NCI-H187 treated with DMSO at 0.1 percent for 48 hours (cell line): ENCODE results near the gene PRRT2.
"Not testable (repeated sequence)": the region's sequence is repeated elsewhere in the genome, so short reads cannot be mapped to it uniquely, and the experiment has no call there.

Experiments used
- DNase-seq: peaks from one replicate; lab custom pipeline; 2025; lab: John Stamatoyannopoulos, UW

The PRRT2 gene

DNA sequence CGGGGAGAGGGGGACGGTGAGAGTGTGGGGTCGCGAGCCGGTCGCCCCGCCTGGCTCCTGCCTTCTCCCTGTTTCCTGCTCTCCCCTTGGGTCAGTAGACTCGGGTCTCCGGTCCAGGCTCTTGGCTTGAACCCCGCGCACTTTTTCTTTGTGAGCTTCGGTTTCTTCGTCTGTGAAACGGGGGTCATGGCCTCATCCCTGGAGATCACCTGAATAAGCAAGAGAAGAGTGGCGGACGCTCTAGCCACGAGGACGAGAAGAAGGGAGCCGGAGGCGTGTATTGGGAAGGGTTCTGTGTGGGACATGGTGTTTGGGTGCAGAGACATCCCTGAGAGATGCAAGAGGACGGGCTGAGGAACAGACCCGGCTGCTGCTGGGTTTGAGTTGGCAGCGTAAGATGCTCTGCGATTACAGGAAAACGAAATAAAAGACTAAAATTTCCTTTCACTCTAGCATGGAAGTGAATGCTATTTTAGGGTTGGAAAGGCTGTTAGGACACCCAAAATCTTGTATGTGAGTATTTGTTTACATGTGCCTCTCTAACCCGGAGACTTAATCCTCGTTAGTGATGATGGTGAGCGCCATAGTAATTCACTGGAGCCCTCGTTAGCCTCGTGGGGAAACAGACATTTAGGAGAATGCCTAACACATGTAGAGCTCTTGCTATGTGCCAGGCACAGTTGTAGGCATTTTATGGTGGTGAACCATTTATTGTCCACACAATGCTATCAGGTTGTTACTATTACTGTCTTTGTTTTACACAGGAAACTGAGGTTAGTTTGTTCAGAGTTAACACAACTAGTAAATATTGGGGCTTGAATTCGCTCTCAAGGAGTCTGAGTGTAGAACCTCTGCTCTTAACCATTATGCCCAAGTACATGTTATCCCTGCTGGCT is 20.8 kb upstream of the PRRT2 start:
- no peak for DNase-seq

DNA sequence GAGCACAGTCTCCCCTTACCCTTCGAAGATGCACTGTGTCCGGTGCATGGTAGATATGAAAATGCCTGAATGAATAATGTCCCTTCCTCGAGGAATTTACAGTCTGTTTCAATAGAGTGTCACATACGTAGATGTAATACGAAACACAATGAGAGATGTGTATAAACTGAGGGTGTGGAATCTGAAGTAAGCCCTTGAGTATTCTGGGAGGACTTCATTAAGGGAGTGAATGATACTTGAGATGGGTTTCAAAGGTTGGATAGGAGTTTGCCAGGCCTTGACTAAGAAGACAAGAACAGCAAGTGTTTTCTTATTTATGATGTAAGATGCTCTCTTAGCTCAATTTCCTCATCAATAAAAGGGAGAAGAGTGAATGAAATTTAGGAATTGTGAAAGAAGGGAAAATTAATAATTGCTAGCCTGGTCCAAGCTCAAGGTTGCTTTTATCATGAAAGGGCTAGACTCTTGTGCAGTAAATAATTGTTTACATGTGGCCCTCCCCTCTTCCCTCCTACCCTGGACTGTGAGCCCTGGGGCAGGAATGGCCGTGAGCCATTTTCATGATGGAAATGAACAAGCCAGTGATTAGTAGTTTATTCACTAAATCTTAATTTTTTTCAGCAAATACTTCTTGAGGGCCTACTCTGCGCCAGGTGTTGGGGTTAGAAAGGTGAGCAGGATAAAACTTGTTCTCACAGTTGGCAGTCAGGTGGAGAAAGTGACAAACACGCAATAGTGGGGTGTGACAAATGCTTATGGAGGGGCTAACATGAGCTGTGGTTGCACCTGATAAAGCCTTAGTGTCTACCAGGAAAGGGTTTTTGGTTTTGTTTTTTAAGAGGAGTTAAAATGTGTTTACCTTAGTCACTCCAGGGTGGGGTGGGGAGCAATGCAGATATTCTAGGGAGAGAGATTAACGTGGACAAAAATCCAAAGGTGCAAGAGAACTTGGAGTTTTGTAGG is 19.9 kb upstream of the PRRT2 start:
- DNase-seq = no peak

GRCh38 chr16:29793153-29793552 is 18.8 kb upstream of the PRRT2 start:
- not testable (repeated sequence) for DNase-seq

GRCh38 chr16:29794231-29794710 is 17.7 kb upstream of the PRRT2 start:
- no peak for DNase-seq

DNA sequence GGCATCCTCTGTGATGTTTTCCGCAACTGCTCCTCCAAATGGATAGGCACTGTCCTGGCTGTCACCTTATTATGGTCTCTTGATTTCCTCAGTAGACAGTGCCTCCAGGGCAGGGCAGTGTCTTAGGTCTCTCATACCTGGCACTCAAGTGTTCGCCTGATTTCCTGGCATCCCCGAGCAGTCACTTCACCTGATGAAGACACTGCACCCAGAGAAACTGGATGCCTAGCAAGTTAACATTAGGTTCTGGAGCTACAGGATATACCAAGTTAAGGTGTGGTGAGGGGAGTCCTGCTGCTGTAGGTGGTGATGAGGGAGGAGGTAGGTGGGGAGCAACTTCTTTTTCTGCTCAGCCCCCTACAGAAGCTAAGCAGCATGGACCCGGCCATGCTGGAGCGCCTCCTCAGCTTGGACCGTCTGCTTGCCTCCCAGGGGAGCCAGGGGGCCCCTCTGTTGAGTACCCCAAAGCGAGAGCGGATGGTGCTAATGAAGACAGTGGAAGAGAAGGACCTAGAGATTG is 9.5 kb upstream of the PRRT2 start:
- DNase-seq = no peak

- no peak for DNase-seq
Observed at GRCh38 chr16:29804020-29804419, 8.0 kb upstream of the PRRT2 start.

GRCh38 chr16:29804455-29805231 is 7.3 kb upstream of the PRRT2 start:
- DNase-seq = no peak

- DNase-seq = no peak
Observed at GRCh38 chr16:29805232-29806098, 6.5 kb upstream of the PRRT2 start.

DNA sequence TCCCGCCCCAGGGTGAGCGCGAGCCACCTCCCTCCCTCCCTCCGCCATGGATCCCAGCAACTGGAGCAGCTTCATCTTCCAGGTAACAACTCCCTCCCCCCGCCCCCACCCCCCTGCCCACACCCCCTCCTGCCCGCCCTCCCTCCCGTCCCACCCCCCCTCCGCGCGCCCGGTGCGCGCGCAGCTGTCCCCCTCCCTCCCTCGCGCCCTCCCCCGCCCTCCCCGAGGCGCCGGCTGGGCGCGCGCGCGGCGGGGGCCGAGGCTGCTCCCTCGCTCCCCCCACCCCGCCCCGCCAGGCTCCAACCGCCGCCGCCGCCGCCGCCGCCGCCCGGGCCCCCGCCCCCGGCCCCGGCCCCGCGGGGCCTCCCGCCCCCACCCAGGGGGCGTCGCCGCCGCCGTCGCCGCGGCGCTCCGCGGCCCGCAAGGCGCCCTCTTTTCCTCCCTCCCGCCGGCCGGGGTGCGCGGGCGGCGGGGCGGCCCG is 5.9 kb upstream of the PRRT2 start, which contains the start of gene MAZ:
Gene MAZ (plus strand): TSS at position 431 of the 481 bp plus-strand sequence. CDS start 173 bp downstream, outside the sequence.
- no peak for DNase-seq

- DNase-seq = no peak
Observed at GRCh38 chr16:29806641-29807425, 5.2 kb upstream of the PRRT2 start.

DNA sequence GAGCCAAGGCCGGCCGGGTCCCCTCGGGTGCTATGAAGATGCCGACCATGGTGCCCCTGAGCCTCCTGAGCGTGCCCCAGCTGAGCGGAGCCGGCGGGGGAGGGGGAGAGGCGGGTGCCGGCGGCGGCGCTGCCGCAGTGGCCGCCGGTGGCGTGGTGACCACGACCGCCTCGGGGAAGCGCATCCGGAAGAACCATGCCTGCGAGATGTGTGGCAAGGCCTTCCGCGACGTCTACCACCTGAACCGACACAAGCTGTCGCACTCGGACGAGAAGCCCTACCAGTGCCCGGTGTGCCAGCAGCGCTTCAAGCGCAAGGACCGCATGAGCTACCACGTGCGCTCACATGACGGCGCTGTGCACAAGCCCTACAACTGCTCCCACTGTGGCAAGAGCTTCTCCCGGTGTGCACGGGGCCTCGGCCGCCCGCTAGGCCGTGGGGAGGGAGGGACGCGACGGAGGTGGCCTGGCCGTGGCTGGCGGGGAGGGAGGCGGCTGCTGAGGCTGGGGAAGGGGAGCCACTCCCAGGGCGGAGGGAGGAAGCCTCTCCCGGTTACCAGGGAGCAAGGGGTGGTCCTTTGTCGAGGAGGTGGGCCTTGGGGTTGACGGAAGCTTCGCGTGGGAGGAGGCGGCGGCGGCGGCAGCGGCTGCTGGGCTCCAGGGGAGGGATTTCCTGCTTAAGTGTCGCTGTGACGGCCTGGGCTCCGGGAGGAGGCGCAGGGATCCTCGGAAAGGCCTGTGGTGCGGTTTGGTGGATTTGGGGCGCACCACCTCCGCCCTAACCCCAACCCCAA is 4.4 kb upstream of the PRRT2 start:
- DNase-seq = no peak

DNA sequence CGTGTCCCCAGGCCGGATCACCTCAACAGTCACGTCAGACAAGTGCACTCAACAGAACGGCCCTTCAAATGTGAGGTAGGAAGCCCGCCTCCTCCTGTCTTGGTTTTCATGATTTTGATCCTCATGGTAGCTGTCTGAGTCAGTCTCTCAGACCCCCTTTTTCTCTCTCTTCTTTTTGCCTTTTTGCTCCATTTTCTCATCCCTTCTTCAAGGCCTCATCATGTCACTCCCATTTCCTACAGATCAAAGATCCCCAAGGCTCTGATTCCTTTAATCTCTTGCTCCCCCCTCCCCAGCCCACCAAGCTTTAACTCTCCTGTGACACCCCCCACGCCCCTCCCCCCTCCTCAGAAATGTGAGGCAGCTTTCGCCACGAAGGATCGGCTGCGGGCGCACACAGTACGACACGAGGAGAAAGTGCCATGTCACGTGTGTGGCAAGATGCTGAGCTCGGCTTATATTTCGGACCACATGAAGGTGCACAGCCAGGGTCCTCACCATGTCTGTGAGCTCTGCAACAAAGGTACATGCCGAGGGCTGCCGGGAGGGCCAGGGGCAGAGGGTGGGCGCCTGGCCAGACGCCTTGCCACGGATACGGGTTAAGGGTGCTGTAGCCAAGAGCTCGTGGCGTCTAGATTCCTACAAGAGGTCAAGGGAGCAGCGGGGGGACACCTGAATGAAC is 3.6 kb upstream of the PRRT2 start:
- DNase-seq = no peak

GRCh38 chr16:29809031-29809747 is 2.8 kb upstream of the PRRT2 start:
- no peak for DNase-seq

- DNase-seq = no peak
Observed at GRCh38 chr16:29809850-29810698, 1.9 kb upstream of the PRRT2 start.

GRCh38 chr16:29810699-29811169 is 1.3 kb upstream of the PRRT2 start:
- no peak for DNase-seq

DNA sequence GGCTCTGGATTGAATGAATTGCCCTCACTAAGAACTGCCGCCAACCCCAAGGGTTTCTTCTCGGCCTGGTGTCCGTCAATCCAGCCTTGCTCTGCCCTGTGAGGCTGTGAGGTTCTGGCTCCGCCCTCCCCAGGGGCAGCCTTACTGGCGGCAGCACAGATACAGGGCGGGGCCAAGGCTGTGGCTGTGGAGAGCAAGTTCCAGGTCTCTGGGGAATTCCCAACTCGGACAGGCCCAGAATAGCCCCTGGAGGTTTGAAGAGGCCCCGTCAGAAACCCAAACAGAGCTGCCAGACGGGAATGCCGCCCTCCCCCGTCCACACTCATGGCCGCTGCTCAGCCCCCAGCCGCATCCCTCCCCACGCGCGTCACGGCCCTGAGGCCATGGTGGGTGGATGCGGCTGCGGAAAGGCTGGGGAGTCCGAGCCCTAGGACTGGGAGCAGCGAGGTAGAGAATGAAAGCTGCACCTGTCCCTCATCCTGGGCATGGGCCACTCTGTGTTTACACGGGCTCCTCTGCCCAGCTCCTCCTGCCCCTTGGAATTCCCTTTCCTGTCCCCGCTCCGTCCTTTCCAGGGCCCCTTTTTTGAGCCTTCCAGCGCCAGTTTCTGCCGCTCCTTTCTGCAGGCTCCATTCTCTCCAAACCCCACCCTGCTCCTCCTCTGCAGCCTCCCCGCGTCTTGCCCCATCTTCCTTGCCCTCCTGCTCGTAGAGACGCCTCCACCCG is 660 bp upstream of the PRRT2 start:
- no peak for DNase-seq
